HG03066 (cell line): Measurements from ENCODE around the gene S100PBP.

Experiments used
- ATAC-seq: cut with Tn5 transposase; IDR thresholded peaks from one replicate; pipeline ENCODE4 v1.9.1; 2021; ENCODE audit warnings: low read depth; ENCODE audit not compliant: unreplicated experiment

The S100PBP gene

GRCh38 chr1:32868085-32868484 lies 50.6 kb downstream of the S100PBP start:
- ATAC-seq: no peak

GRCh38 chr1:32868806-32869455 lies 51.5 kb downstream of the S100PBP start:
- ATAC-seq: no peak

GRCh38 chr1:32869923-32870614 lies 52.6 kb downstream of the S100PBP start:
- no peak for ATAC-seq

- no peak for ATAC-seq
Measured at GRCh38 chr1:32870615-32871363, 53.3 kb downstream of the S100PBP start, which contains the start of gene FNDC5. Gene FNDC5 (minus strand): TSS chr1:32870912.

DNA sequence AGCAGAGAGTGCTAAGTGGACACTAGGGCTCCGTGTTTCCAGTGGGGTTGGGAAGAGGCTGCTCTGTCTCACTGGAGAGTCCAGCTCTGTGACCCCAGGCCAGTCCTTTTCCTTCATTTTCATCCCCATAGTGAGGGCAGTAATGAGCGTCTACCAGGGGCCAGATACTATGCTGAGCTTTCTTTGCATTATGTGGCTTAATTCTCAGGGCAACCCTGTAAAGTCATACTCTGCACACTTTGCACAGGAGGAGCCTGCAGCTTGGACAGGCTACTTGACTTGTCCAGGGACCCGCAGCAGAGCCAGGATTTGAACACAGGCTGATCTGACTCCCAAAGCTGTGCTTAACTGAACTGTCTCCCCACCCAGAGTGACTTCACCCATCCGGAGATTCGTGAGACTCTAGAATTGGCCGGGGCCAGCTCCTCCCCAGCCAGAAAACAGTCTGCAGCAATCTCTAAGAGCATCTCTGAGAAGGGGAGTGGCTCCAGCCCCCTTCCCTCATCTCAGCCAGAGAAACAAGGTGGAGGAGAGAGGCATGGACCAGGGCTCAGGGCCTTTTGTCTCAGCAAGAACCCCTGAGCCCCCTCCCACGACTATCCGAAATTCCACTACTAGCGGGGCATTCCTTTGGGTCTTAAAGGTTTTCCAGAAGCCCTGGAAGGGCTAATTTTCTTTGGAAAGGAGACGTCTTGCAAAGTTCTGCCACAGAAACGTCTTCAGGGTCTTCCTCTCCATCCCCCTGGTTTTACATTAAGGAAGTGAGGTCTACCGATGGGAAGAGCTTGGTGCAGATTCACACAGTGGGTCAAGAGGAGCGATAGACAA lies 54.1 kb downstream of the S100PBP start:
- ATAC-seq: no peak

- no peak for ATAC-seq
Measured at GRCh38 chr1:32872192-32872460, 54.7 kb downstream of the S100PBP start.

DNA sequence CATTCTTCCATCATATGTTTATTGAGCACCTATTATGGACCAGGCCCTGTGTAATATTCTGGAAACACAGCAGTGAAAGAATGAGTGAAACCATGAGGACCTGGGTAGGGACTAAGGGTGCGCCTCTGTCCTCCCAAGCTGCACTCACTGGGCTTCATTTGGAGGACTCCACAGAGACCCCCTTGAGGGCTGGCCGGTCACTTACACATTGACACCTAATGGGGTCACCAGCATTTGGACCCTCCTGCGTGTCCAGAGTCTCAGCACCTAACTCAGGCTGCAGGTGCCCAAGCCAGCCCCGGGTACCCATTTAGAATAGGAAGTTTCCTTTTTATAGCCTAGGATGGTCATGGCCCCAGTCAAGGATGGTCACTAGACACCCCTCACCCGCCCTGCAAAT lies 56.0 kb downstream of the S100PBP start:
- no peak for ATAC-seq

GRCh38 chr1:32874860-32875752 lies 57.7 kb downstream of the S100PBP start:
- ATAC-seq: no peak

GRCh38 chr1:32876341-32877210 lies 59.1 kb downstream of the S100PBP start:
- no peak for ATAC-seq

- ATAC-seq: no peak
Measured at GRCh38 chr1:32877211-32878110, 60.0 kb downstream of the S100PBP start.

- no peak for ATAC-seq
Measured at GRCh38 chr1:32878183-32878582, 60.7 kb downstream of the S100PBP start.

- ATAC-seq: no peak
Measured at GRCh38 chr1:32878637-32879041, 61.2 kb downstream of the S100PBP start.

- no peak for ATAC-seq
Measured at GRCh38 chr1:32881291-32881690, 63.8 kb downstream of the S100PBP start.

GRCh38 chr1:32881871-32882850 lies 64.7 kb downstream of the S100PBP start:
- ATAC-seq: no peak

DNA sequence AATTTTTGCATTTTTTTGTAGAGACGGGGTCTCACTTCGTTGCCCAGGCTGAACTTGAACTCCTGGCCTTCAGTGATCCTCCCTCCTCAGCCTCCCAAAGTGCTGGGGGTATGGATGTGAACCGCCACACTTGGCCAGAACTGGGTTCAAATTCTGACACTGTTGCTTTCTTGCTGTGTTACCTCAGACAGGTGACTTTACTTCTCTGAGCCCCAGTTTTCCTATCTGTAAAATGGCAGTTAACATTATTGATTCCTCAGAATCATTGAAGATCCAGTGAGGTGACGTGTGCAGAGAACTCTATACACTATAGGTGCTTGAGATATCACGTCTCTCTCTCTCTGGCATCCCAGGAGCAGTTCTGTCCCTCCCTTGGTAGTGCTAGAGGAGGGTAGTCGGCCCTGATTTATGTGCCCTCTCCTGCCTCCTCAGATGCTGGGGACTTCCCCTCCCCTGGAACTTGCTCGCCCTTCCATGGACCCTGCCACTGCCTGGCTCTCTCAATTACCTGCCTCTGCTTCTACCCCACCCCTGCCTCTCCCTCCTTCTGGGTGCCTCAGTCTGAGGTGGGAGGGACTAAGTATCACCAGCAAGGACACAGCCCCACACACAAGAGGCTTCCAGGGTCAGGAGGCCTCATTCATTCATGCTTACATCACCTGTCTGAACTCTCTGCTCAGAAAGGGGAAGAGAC lies 66.0 kb downstream of the S100PBP start:
- ATAC-seq: no peak

GRCh38 chr1:32884032-32884372 lies 66.5 kb downstream of the S100PBP start:
- ATAC-seq: no peak
